ENCODE measurements around the gene RFX5. TPM values are rescaled to one million over a fixed set of nuclear protein-coding genes. Genes with fewer than 3 reads are reported as not detected.
"Not testable (repeated sequence)": the region's sequence is repeated elsewhere in the genome, so short reads cannot be mapped to it uniquely, and the experiment has no call there.

RFX5 gene
- total RNA-seq (10 to 100 TPM; 37.2 to 82.5 (median 57.1) TPM), polyA plus RNA-seq (10 to 100 TPM; 22.6 to 38.0 (median 37.9) TPM)
- long read RNA-seq, donor 1, partial matches to known transcripts: 0 of 1 reads
- long read RNA-seq, donor 1, other reads (novel, unspliced or antisense): 0 of 1 reads
- long read RNA-seq, donor 2, partial matches to known transcripts: 0 of 1 reads
- long read RNA-seq, donor 2, other reads (novel, unspliced or antisense): 0 of 1 reads
- long read RNA-seq, donor 3, partial matches to known transcripts: 0 of 2 reads
- long read RNA-seq, donor 3, other reads (novel, unspliced or antisense): 0 of 2 reads
- long read RNA-seq, donor 4, partial matches to known transcripts: 1 of 8 reads
- long read RNA-seq, donor 4, other reads (novel, unspliced or antisense): 4 of 8 reads
- long read RNA-seq, donor 5, transcript RFX5-215 (11 exons, 2,355 nt): major isoform, 31 of 67 reads
- long read RNA-seq, donor 5, transcript RFX5-201 (11 exons, 3,576 nt): minor isoform, 5 of 67 reads
- long read RNA-seq, donor 5, partial matches to known transcripts: 9 of 67 reads
- long read RNA-seq, donor 5, other reads (novel, unspliced or antisense): 22 of 67 reads
- long read RNA-seq, donor 6, partial matches to known transcripts: 1 of 6 reads
- long read RNA-seq, donor 6, other reads (novel, unspliced or antisense): 4 of 6 reads
- long read RNA-seq, donor 7: 0 reads
- long read RNA-seq, donor 8, transcript RFX5-215 (11 exons, 2,355 nt): major isoform, 5 of 9 reads
- long read RNA-seq, donor 8, partial matches to known transcripts: 0 of 9 reads
- long read RNA-seq, donor 8, other reads (novel, unspliced or antisense): 0 of 9 reads
- long read RNA-seq, donor 9, partial matches to known transcripts: 0 of 4 reads
- long read RNA-seq, donor 9, other reads (novel, unspliced or antisense): 0 of 4 reads
- long read RNA-seq, donor 10, partial matches to known transcripts: 0 of 1 reads
- long read RNA-seq, donor 10, other reads (novel, unspliced or antisense): 0 of 1 reads

DNA sequence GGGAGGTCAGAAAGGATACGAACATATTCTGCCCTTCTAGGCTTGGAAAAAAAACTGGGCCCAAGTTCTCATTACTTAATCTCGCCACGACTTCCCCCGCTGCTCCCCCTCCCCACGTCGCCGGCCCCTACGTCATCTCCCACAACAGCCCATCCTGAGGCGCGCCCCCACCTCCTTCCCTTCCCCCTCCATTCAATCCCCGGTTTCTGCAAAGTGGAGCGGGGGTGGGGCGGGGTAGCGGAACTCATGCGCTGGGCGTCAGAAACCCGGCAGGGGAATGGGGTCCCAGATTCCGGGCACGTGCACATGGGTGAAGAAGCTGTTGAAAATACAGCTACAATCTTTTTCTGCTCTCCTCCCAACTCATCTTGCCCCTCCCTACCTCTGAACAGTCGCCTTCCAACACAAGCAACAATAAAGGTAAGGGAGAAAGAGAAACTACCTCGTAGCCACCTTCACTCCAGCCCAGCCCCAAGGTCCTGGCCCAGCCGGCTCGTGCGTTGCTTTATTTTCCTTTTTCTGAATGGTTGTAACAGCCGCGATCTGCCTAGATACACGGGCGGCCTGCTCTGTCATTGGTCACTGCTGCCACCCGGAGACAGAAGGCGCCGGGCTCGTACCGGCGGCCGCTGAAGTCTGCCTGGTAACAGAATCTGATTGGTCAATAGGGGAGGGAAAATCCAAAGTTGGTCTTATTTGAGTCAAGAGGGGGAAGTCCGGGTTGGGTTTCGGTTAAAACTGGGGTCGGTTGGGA is at the start of gene RFX5:
RFX5 (minus strand) TSS at position 484 of the 754 bp plus-strand sequence. CDS start 932 bp downstream, outside the sequence.
- 0 to 1% (median 0%) methylated on average over 23 to 38 of the region's 38 CpGs for WGBS, 4 donors
- Histone ChIP-seq H3K36me3 (replicated peaks in 1 of 2) (peaks cover 0 to 29% of the 10 kb centered on the region in 2 donors), H3K4me1 (replicated peaks in 1 of 2) (peaks cover 8 to 14% of the 10 kb centered on the region in 2 donors), H3K4me3 (peak within 1 kb of the TSS in 3 of 4 donors; percentile 16 to 71 (median 47)), H3K27me3 (no peaks in the 10 kb centered on the region), H3K9me3 (replicated peaks in 1 of 3) (no peaks in the 10 kb centered on the region), H3K27ac (peak within 1 kb of the TSS; percentile 74 to 93 (median 80))
- DNase-seq: peak; percentile 93 to 99 (median 97)
- intact Hi-C loops (cut with DNase I): no loop called here
- TF ChIP-seq POLR2A (IDR thresholded peaks at IDR 0.05): peak; percentile 71 to 90
- TF ChIP-seq, protein P1, sequence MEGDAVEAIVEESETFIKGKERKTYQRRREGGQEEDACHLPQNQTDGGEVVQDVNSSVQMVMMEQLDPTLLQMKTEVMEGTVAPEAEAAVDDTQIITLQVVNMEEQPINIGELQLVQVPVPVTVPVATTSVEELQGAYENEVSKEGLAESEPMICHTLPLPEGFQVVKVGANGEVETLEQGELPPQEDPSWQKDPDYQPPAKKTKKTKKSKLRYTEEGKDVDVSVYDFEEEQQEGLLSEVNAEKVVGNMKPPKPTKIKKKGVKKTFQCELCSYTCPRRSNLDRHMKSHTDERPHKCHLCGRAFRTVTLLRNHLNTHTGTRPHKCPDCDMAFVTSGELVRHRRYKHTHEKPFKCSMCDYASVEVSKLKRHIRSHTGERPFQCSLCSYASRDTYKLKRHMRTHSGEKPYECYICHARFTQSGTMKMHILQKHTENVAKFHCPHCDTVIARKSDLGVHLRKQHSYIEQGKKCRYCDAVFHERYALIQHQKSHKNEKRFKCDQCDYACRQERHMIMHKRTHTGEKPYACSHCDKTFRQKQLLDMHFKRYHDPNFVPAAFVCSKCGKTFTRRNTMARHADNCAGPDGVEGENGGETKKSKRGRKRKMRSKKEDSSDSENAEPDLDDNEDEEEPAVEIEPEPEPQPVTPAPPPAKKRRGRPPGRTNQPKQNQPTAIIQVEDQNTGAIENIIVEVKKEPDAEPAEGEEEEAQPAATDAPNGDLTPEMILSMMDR (IDR thresholded peaks at IDR 0.05): no peak

DNA sequence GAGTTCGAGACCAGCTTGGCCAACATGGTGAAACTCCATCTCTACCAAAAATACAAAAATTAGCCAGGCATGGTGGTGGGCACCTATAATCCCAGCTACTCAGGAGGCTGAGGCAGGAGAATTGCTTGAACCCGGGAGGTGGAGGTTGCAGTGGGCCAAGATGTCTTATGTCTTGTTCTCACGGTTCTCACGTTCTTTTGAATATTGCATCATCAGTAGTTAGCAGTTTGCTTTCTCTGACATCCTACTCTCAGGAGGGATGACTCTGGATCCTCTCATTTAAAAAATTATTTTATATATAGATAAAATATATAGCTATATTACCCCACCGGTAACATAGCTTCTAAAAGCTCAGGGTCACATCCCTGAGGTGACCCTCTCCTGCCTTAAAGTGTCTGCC is 49.2 kb upstream of the RFX5 start:
- H3K4me1 ChIP-seq (replicated peaks in 1 of 2): peaks cover 10 to 13% of the 10 kb centered on the region in 2 donors
- H3K9me3 ChIP-seq (replicated peaks in 1 of 3); H3K27ac ChIP-seq; DNase-seq; H3K27me3 ChIP-seq; H3K36me3 ChIP-seq (replicated peaks in 1 of 2); H3K4me3 ChIP-seq: not testable (repeated sequence)
- WGBS, 4 donors: 66 to 76% (median 73%) methylated on average over 5 of the region's 5 CpGs
- intact Hi-C loops (cut with DNase I): loop anchor here in 1 of 2 donors (10.0 kb wide), 1 partner anchor 91 kb away; no protein-coding TSS in a partner anchor

DNA sequence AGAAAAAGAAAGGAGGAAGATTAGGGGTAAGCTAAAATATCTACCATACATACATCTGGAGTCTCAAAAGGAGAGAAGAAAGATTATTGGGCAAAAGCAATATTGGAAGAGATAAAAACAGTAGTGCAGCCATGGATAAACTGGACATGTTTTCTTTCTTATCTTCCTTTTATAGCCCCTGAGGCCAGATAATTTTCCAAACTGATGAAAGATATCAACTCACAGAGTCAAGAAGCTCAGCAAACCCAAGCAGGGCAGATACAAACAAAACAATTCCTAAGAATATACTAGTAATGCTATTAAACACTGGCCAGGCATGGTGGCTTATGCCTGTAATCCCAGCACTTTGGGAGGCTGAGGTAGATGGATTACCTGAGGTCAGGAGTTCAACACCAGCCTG is 46.5 kb upstream of the RFX5 start:
- no peaks in the 10 kb centered on the region for H3K27me3 ChIP-seq
- TF ChIP-seq POLR2A (IDR thresholded peaks at IDR 0.05): no peak
- TF ChIP-seq, protein P1 (IDR thresholded peaks at IDR 0.05): no peak
- DNase-seq: no peak
- no peak overlapping the region for H3K27ac ChIP-seq
- H3K4me1 ChIP-seq (replicated peaks in 1 of 2): no peaks in the 10 kb centered on the region
- no peak overlapping the region for H3K4me3 ChIP-seq
- no peaks in the 10 kb centered on the region for H3K9me3 ChIP-seq (replicated peaks in 1 of 3)
- H3K36me3 ChIP-seq (replicated peaks in 1 of 2): no peaks in the 10 kb centered on the region
- intact Hi-C loops (cut with DNase I): loop anchor here in 1 of 2 donors (10.0 kb wide), 1 partner anchor 89 kb away; no protein-coding TSS in a partner anchor

DNA sequence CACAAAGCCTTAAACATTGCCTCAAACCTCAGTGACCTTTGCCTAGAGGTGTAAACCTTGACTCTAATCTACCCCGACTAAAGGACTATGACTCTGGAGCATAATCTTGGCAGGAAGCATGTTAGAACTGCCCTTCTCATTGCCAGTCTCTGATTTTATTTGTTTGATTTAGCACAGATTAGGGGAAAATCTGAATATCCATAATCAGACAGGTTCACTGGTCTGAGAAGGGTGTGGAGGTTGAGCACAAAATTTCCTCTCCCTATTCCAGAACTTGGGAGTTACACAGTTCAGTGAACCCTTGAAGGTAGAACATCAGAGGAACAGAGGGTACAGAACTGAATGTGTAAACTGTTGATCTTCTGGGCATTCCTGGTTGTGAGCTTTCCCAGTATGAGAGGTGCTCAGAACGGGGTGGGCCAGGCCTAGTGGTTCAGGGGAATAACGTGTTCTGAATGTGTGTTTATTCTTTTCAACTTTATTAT is 44.1 kb upstream of the RFX5 start:
- no peak for TF ChIP-seq POLR2A (IDR thresholded peaks at IDR 0.05)
- TF ChIP-seq, protein P1 (IDR thresholded peaks at IDR 0.05): no peak

DNA sequence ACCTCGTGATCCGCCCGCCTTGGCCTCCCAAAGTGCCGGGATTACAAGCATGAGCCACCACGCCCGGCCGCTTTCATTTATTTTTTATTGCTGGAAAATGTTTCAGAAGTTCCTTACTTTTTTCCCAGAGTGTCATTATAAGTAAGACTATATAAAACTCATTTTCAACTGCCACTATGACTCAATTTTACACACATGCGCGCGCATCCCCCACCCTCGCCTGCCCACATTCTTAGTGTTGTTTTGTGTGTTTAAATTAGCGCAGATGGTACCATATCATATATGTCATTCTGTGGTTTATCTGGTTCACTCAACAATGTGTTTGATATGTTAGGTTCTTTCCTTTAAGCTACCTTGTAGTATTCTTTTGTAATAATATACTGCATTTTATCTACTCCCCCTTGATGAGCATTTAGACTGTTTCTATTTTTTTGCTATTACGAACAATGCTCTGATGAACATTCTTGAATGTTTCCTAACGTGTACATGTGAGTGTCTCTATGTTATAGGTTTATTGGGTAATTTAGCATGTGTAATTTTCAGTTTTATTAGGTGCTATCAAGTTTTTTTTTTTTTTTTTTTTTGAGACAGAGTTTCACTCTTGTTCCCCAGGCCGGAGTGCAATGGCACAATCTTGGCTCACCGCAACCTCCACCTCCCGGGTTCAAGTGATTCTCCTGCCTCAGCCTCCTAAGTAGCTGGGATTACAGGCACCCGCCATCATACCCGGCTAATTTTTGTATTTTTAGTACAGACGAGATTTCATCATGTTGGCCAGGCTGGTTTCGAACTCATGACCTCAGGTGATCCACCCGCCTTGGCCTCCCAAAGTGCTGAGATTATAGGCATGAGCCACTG is 43.4 kb upstream of the RFX5 start:
- not testable (repeated sequence) for DNase-seq
- intact Hi-C loops (cut with DNase I): loop anchor here in 1 of 2 donors (10.0 kb wide), 1 partner anchor 86 kb away; no protein-coding TSS in a partner anchor
- WGBS, 4 donors: 90 to 94% (median 92%) methylated on average over 22 of the region's 22 CpGs

More for the DNA sequence above, 44.1 kb upstream of the RFX5 start:
- no peaks in the 10 kb centered on the region for H3K4me1 ChIP-seq (replicated peaks in 1 of 2)
- no peaks in the 10 kb centered on the region for H3K9me3 ChIP-seq (replicated peaks in 1 of 3)
- no peak overlapping the region for H3K27ac ChIP-seq
- H3K4me3 ChIP-seq: no peak overlapping the region
- H3K36me3 ChIP-seq (replicated peaks in 1 of 2): no peaks in the 10 kb centered on the region
- DNase-seq: no peak
- WGBS, 4 donors: 63 to 78% (median 73%) methylated on average over 3 of the region's 3 CpGs
- H3K27me3 ChIP-seq: no peaks in the 10 kb centered on the region
- intact Hi-C loops (cut with DNase I): loop anchor here in 1 of 2 donors (10.0 kb wide), 1 partner anchor 86 kb away; no protein-coding TSS in a partner anchor

More for the DNA sequence above, 43.4 kb upstream of the RFX5 start:
- H3K36me3 ChIP-seq (replicated peaks in 1 of 2); H3K4me3 ChIP-seq; H3K9me3 ChIP-seq (replicated peaks in 1 of 3); H3K27me3 ChIP-seq; H3K4me1 ChIP-seq (replicated peaks in 1 of 2); H3K27ac ChIP-seq: not testable (repeated sequence)

All from adrenal gland (tissue), 19 donors.